Measurements from ENCODE around the gene SRR. TPM values are rescaled to one million over a fixed set of nuclear protein-coding genes. Genes with fewer than 3 reads are reported as not detected.

Gene SRR
- total RNA-seq, 4 donors from 2014 or later, result 2.1 to 27.2 (median 5.5) TPM

DNA sequence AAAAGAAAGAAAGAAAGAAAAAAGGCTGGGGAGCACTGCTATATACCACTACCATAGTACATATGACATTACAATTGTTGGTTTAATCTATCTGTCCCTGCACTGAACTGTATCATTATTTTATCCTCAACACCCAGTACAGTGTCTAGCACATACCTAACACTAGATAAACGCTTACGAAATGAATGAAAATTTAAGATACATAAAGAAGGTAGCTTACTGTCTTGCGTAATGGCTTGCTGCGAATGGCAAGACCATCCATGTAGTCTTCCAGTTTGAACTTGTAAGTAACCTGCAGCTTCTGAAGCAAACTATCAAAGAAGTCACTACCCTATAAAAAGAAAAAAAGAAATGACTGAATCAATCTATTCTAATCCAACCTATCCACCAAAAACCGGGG lies 6.7 kb upstream of the SRR start:
- Histone ChIP-seq H3K9me3 (no peaks in the 10 kb centered on the region), H3K36me3 (peaks cover 0 to 77% (median 0%) of the 10 kb centered on the region in 3 donors), H3K4me3 (no peak overlapping the region), H3K27ac (no peak overlapping the region), H3K27me3 (no peaks in the 10 kb centered on the region), H3K4me1 (peaks cover 0 to 14% (median 2%) of the 10 kb centered on the region in 4 donors)
- TF ChIP-seq CTCF (IDR thresholded peaks at IDR 0.05) (no peak), POLR2A (IDR thresholded peaks at IDR 0.05) (no peak)
- no peak for DNase-seq

GRCh38 chr17:2299136-2299535 lies 4.6 kb upstream of the SRR start:
- no peak overlapping the region for H3K27ac ChIP-seq
- peaks cover 0 to 56% (median 0%) of the 10 kb centered on the region in 3 donors for H3K36me3 ChIP-seq
- H3K27me3 ChIP-seq, result no peaks in the 10 kb centered on the region
- TF ChIP-seq POLR2A (IDR thresholded peaks at IDR 0.05) (no peak), CTCF (IDR thresholded peaks at IDR 0.05) (no peak)
- no peak overlapping the region for H3K4me3 ChIP-seq
- no peak for DNase-seq
- H3K4me1 ChIP-seq, result peaks cover 0 to 22% (median 6%) of the 10 kb centered on the region in 4 donors
- H3K9me3 ChIP-seq, result no peaks in the 10 kb centered on the region

DNA sequence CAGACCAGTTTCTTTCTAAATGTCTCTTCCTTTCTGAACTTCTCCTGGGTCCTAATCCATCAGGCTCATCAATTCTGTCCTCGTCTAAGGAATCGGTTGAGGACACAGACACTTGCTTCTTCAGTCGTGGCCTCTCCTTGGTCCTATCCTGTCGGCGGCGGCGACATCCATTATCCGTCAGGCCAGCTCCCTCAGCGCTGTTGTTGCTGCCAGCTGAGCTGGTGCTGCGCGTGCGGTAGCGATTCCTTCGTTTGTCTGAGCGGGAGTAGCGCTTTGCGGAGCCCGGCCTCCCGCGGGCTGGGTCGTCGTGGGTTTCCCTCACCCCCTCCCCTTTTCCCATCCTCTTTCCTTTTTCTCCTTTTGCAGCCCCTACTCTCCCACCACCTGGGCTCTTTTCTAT lies 4.0 kb upstream of the SRR start:
- H3K9me3 ChIP-seq, result no peaks in the 10 kb centered on the region
- H3K27me3 ChIP-seq, result no peaks in the 10 kb centered on the region
- H3K27ac ChIP-seq, result no peak overlapping the region
- DNase-seq, result no peak
- no peak for TF ChIP-seq CTCF (IDR thresholded peaks at IDR 0.05)
- no peak for TF ChIP-seq POLR2A (IDR thresholded peaks at IDR 0.05)
- peaks cover 0 to 26% (median 6%) of the 10 kb centered on the region in 4 donors for H3K4me1 ChIP-seq
- no peak overlapping the region for H3K4me3 ChIP-seq
- H3K36me3 ChIP-seq, result peaks cover 0 to 52% (median 0%) of the 10 kb centered on the region in 3 donors

DNA sequence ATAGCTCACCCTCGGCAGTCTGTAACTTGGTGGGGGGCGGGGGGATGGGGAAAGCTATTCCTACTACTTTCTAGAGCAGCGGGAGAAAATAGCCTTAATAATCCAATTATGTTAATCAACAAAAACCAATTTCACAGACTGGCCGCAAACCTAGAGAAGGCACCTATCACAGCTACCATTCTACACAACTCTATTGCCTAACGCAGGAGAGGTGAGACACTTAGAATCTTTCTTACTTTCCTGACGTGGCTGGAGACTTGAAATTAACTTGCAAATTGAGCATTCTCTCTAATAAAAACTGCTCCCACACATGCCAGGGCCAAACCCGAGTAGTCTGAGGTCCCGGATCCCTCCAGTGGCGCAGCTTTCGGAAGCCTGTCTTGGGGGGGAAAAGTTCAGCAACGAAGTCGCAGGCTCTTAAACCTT lies 959 bp upstream of the SRR start:
- DNase-seq, result no peak
- peaks cover 0 to 26% (median 6%) of the 10 kb centered on the region in 4 donors for H3K4me1 ChIP-seq
- H3K27ac ChIP-seq, result peak overlapping the region; percentile 85 to 98 (median 95)
- peaks cover 0 to 22% (median 0%) of the 10 kb centered on the region in 3 donors for H3K36me3 ChIP-seq
- TF ChIP-seq POLR2A (IDR thresholded peaks at IDR 0.05) (no peak), CTCF (IDR thresholded peaks at IDR 0.05) (no peak)
- H3K27me3 ChIP-seq, result no peaks in the 10 kb centered on the region
- H3K9me3 ChIP-seq, result no peaks in the 10 kb centered on the region
- H3K4me3 ChIP-seq, result peak overlapping the region; percentile 87 to 99 (median 90)

DNA sequence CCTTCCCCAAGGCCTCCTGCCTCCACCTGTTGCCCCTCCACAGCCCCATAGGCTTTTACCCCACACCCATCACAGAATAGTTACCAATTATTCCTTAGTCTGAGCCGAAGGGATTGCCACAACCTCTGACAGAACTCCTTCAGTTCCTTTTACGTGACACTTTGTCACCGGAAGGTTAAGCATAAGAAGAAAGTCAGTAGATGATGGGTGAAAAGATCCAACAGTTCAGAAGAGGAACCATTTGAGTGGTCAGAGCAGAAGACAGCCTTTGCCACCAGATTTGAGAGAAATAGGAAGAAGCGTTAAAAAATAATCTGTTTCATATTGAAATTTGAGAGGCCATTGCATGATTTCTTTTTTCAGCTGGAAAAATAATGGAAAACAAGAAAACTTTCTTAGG lies 1.2 kb downstream of the SRR start:
- no peak for TF ChIP-seq POLR2A (IDR thresholded peaks at IDR 0.05)
- TF ChIP-seq CTCF (IDR thresholded peaks at IDR 0.05), result no peak
- H3K4me1 ChIP-seq, result peaks cover 0 to 26% (median 6%) of the 10 kb centered on the region in 4 donors
- no peak overlapping the region for H3K27ac ChIP-seq
- H3K36me3 ChIP-seq, result peaks cover 0 to 7% (median 0%) of the 10 kb centered on the region in 3 donors
- no peaks in the 10 kb centered on the region for H3K9me3 ChIP-seq
- DNase-seq, result no peak
- no peaks in the 10 kb centered on the region for H3K27me3 ChIP-seq
- H3K4me3 ChIP-seq, result no peak overlapping the region

Measured in Peyer's patch (tissue), 4 donors.